Activated naive CD4-positive, alpha-beta T cell (primary cell): ENCODE data around the gene KIF13A.
"Not testable (repeated sequence)": the region's sequence is repeated elsewhere in the genome, so short reads cannot be mapped to it uniquely, and the experiment has no call there.

ENCODE experiments used
- DNase-seq, 4 experiments: peaks; one replicate each; lab custom pipeline; 2025; lab: John Stamatoyannopoulos, UW

The KIF13A gene

DNA sequence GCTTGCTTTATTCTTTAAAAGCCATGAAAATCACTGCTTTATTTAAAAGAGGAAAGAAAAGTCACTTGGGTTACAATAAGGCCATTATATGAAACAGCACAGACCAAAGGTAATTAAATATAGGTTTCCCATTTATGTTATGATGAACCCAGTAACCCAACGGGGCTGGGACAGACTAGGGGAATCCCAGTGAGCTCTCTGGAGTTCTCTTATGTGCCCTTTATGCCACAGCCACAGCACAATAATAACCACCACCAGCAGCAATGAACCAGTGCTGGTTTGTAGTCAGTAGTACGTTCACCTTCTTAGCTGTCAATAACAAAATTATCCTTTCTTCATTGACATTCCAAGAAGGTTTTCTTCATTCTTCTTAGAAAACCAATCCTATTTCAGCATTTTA, 87.4 kb downstream of the KIF13A start:
- no peak for DNase-seq

GRCh38 chr6:17899491-17899890, 87.9 kb downstream of the KIF13A start:
- DNase-seq, result no peak

GRCh38 chr6:17897681-17898080, 89.8 kb downstream of the KIF13A start:
- no peak for DNase-seq

- no peak for DNase-seq
Observed at GRCh38 chr6:17894905-17895304, 92.5 kb downstream of the KIF13A start.

DNA sequence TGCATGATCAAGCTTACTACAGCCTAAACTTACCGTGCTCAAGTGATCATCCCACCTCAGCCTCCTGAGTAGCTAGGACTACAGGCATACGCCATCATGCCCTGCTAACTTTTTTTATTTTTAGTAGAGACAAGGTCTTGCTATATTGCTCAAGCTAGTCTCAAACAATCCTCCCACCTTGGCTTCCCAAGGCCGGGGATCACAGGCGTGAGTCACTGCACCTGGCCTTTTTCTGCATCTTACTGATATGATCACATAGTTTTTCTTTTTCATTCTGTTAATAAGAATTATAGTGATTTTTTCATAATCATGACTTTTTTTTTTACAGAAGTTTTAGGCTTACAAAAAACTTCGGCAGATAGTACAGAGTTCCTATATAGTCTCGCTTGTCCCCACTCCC, 93.2 kb downstream of the KIF13A start:
- no peak for DNase-seq

- no peak for DNase-seq
Observed at GRCh38 chr6:17892097-17892686, 95.2 kb downstream of the KIF13A start.

- no peak for DNase-seq
Observed at GRCh38 chr6:17890309-17890708, 97.1 kb downstream of the KIF13A start.

GRCh38 chr6:17889777-17890176, 97.7 kb downstream of the KIF13A start:
- not testable (repeated sequence) for DNase-seq

- no peak for DNase-seq
Observed at GRCh38 chr6:17886891-17887290, 100.5 kb downstream of the KIF13A start.

DNA sequence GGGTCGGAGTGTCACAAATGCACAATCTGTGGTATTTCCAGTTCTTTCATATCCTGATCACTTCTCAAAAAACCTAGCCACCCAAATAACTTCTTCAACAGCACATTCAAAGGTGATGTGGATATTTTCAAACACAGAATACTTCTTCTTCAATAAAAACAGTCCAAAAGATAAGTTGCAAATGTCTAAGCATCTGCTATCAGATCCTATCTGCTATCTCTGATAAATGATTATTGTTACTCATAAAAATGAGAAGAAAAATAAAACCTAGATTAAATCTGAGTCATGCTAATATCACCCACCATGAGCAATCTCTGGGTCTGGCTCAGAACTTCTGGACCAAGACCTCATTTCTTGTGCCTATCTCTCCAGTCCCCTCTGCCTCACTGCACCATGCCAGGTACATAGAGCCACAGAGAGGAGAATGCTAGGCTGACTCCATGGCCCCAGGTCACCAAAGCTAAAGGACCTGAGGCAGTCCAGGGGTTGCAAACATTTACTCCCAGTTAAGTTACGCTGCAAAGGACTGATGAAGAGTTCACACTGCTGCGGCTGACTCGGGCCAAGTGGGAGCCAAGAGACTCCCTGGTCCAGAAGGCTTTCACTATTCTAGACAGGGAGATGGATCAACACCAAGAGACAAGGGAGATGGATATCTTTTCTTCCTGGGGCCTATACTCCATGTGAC, 101.4 kb downstream of the KIF13A start:
- no peak for DNase-seq

DNA sequence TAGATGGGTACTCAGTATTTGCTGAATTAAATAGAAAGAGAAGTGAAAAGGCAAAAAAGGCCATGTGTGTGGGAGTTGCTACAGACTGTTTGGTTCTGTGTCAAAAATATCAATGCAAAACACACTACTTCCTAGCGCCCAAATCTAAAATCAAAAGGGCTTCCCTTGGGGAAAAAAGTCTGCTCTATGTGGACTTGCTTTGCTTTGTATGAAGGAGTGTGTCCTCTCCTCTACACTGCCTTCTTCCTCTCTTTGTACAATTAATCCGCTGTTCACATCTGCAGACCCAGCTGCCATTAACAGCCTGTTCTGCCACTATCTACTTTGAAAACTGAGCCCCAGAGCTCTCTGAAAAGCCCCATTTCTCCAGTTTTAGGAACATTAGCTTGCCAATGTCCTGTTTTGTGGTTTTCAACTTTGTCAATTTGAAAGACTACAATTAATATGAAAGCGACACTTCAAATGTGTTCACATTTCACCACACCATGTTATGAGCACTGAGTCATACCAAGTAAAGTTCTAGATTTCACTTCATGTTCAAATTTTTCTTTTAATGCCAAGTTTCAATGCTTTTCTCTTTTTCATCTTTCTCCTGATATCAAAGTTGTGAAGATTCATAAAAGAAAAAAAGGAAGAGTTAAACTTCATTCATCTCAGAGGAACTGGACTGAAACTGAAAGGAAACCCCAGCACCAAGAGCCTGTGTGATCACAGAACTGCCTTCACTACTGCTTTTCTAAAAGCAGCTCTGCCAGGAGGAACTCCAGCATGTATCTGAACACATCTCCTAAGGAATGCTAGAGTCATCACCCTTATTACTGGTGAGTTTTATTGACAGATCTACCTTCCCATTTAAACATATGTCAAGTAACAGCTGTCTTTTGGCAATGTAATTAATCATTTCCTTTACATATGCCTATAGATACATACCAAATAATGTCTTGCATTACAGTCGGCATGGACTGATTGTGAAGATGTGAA, 102.6 kb downstream of the KIF13A start:
- no peak for DNase-seq

DNA sequence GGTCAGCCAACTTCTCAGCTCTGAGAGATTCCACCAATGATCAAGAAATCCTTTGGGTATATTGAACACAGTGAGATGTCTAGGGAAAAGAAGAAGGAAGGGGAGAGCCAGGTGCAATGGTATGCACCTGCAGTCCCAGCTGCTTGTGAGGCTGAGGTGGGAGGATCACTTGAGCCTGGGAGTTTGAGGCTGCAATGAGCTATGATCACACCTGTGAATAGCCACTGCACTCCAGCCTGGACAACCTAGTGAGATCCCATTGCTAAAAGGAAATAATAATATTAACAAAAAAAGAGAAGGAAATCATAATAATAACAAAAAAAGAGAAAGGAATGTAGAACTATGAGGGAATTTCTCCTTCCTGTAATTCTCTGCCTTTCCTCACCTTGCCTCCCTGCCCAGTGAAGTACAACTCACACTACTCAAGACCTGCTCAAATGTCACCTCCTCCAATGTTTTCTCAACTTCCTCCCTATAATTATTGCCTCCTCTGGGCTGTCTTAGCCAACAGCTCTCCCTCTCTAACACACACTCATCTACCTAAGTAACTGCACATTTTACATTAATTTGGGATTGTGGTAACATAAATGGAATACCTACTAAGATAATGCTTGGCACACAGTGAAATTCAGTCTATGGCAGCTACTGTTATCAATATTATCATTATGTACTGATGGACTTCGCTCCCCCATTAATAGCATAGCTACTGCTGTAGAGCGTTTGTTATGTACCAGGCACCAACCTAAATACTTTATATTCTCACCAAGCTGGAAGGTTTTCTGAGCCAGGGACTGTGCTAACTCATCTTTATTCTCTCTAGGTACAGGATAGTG, 103.6 kb downstream of the KIF13A start:
- no peak for DNase-seq

DNA sequence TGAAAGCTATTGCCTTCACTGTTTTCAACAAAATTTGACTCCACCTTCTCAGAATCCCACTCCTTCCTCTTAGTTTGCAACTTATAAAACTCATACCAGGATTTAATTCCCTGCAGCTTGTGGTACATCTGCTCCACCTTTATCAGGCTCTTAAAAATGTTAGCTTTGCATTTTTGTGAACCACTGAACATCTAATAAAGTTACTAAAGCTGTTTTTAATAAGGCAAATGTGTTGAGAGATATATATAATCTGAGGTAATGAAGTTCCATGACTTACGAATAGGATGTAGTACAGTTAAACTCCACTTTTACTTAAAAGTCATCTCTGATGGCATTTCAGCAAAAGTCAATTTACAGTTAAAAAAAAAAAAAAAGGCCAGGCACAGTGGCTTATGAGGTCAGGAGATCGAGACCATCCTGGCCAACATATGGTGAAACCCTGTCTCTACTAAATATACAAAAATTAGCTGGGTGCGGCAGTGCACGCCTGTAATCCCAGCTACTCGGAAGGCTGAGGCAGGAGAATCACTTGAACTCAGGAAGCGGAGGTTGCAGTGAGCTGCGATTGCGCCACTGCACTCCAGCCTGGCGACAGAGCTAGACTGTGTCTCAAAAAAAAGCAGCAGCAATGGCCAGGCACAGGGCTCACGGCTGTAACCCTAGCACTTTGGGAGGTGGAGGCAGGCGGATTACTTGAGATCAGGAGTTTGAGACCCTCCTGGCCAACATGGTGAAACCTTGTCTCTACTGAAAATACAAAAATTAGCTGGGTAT, 106.2 kb downstream of the KIF13A start:
- DNase-seq, result no peak

DNA sequence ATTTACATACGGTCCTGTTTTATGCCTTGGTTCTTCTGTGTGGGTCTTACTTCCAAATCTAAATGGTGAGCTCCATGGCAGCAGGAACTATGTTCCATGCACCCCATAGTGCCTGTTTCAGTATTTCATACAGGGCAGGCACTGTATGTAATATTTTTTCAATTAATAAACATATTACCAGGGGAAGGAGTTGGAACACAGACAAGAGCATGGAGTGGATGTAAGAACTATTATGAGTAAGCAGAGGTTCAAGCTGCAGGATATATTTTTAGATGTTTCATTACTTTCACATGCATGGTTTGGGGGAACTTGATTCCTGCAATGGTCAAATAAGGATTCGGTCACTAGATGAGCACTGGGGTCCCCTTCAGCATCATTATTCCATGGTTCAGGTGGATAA, 108.3 kb downstream of the KIF13A start:
- DNase-seq, result no peak

DNA sequence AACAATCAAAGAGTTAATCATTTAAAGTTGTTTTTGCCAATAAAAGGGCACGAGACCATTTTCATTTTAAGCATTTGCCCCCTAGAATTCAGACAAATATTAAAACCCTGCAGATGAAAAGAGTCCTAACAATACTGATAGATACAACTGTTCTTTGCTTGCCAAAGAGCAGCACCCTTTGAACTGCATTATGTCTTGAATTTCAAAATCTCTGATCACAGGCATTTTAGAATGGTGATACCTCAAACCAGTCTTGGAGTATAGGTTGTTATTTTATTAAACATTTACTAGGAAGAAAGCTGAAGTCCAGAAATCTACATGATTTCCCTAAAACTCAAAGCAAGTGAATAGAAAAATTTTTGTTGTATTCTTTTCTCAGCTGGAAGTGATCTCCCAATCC, 108.7 kb downstream of the KIF13A start:
- DNase-seq, result no peak

DNA sequence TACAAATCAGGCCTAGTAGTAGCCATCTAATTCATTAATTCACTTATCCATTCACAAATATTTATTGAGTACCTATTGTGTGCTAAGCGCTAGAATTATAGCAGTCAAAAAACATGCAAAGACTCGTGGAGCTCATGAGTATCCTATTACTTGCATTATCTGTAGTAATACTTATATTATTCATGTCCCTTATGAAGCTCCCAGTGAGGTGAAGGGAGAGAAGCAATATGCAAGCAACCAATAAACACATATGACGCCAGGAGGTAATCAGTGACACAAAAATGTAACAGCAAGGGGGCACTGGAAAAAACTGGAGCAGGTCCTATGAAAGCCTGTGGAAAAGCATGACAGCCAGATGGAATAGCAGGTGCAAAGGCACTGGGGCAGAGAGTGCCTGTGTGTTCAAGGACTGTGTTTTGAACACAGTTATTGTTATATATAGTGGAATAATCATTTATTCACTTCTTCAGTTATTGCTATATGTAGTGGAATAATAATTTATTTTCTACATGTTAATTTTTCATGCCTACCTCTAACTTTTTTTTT, 109.5 kb downstream of the KIF13A start:
- no peak for DNase-seq

DNA sequence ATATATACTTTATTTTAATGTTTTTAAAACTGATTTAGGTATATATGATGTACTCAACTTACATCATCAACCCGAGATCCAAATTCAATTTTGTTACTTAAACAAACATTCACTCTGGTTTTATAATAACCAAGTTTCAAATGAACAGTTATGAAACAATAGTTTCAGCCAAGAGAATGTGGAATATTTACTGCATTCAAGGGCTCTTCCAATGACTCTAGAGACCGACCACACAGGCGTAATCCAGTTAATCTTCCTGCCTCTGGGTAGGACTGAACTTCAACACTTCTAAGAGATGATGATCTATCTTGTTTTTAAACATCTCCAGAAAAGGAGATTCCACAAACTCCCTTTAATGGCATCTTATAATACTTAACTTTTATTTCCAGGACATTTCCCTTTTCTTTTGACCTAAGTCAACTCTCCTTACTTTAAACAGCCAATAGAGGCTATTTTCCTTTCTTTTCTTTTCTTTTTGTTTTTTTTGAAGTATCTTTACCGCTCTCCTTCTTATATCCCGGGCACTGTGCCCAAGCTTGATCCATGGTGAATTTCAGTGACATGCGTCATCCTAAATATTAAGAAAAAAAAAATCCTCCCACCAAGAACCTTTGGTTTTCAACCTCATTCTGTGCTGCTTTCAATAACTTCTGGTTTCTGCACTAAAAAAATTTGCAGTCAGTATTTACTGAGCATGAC, 110.1 kb downstream of the KIF13A start:
- no peak for DNase-seq

DNA sequence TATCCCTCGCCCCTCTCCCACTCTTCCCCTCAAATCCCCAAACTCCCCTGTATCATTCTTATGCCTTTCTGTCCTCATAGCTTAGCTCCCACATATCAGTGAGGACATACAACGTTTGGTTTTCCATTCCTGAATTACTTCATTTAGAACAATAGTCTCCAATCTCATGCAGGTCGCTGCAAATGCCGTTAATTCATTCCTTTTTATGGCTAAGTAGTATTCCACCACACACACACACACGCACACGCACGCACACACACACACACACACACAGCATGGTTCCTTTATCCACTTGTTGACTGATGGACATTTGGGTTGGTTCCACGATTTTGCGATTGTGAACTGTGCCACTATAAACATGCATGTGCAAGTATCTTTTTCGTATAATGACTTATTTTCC, 112.7 kb downstream of the KIF13A start:
- DNase-seq, result no peak

- no peak for DNase-seq
Observed at GRCh38 chr6:17872908-17873307, 114.5 kb downstream of the KIF13A start.

- DNase-seq, result no peak
Observed at GRCh38 chr6:17871836-17872235, 115.6 kb downstream of the KIF13A start.
